K562 (cell line): Measurements from ENCODE around the gene CPED1. TPM values are rescaled to one million over a fixed set of nuclear protein-coding genes. Genes with fewer than 3 reads are reported as not detected.
A peak's percentile ranks its signal among the peaks of the same experiment; 100 is the strongest.

ENCODE experiments used
- ATAC-seq: fragments of 200-7000 bp; cut with Tn5 transposase; 3 replicates; pipeline ENCODE4 v1.9.1; 2020; ENCODE audit warnings: moderate library complexity
- BruUV-seq: library from RNA; stranded (reverse); fragments of 400-500 nt; replicated peaks from 2 replicates; lab custom pipeline; 2021; lab: Mats Ljungman, UMichigan
- CTCF ChIA-PET: fragments of 300-600 bp; formaldehyde crosslinking; extraction: SDS; loops from one replicate; lab custom pipeline; 2021; ENCODE audit warnings: low intra/inter-chr PET ratio; lab: Yijun Ruan, JAX
- POLR2A ChIA-PET: fragments of 300-600, 350-650 bp; sonication (Branson Sonifier 250); formaldehyde crosslinking; extraction: SDS; loops from one replicate; lab custom pipeline; 2021; ENCODE audit warnings: antibody characterized with exemption, inconsistent platforms; lab: Yijun Ruan, JAX
- DNase-seq, 4 experiments: peaks; one replicate each; pipeline versions ENCODE4 v3.0.0 to v3.0.0-alpha.2; 2011 to 2018; ENCODE audit warnings: low spot score in 3 of 4, mixed read lengths in 3 of 4; ENCODE audit errors: extremely low read depth in 1 of 4
- FAIRE-seq: peaks from 2 replicates; lab custom pipeline; 2011; peaks lifted over from hg19 to GRCh38; lab: Jason Lieb, UNC
- H2AFZ ChIP-seq: 2 replicates; pipeline ENCODE4 v1.6.0; 2011; ENCODE audit warnings: low read depth, low read length, control low read depth, inconsistent platforms
- H3K27ac ChIP-seq: fragments of 200-600 bp; 3 replicates; pipeline ENCODE4 v1.8.0; 2011; ENCODE audit warnings: low read depth, mild to moderate bottlenecking, control low read depth, inconsistent platforms, low read length, moderate library complexity, mixed read lengths; ENCODE audit errors: extremely low read depth
- H3K27me3 ChIP-seq, 2 experiments: fragments of 300-600 bp in 1 of 2; 2 replicates in 1 of 2; 3 replicates in 1 of 2; pipeline versions ENCODE4 v1.6.0 to v1.8.0; 2011; ENCODE audit warnings: inconsistent platforms in 2 of 2, low read length in 2 of 2, mild to moderate bottlenecking in 1 of 2, mixed read lengths in 1 of 2, moderate library complexity in 1 of 2; ENCODE audit not compliant: control insufficient read depth in 2 of 2, insufficient read depth in 2 of 2
- H3K36me3 ChIP-seq: fragments of 300-600 bp; 3 replicates; pipeline ENCODE4 v1.8.0; 2011; ENCODE audit warnings: mild to moderate bottlenecking, low read length, inconsistent platforms; ENCODE audit not compliant: control insufficient read depth, insufficient read depth
- H3K4me1 ChIP-seq, 2 experiments: fragments of 200-600 bp in 1 of 2; replicated peaks in 1 of 2; 2 replicates in 1 of 2; 3 replicates in 1 of 2; pipeline versions ENCODE4 v1.5.1 to v1.8.0; 2011; ENCODE audit warnings: inconsistent platforms in 2 of 2, low read length in 2 of 2, mild to moderate bottlenecking in 1 of 2, mixed read lengths in 1 of 2, moderate library complexity in 1 of 2; ENCODE audit not compliant: control insufficient read depth in 2 of 2, insufficient read depth in 2 of 2
- H3K4me2 ChIP-seq: 2 replicates; pipeline ENCODE4 v1.6.1; 2011; ENCODE audit warnings: low read length, control low read depth, inconsistent platforms, mixed read lengths; ENCODE audit not compliant: insufficient read depth
- H3K4me3 ChIP-seq: fragments of 200-600 bp; sonication (generic), shearing (Covaris generic); 2 replicates; pipeline ENCODE4 v1.5.1; 2016; ENCODE audit warnings: control low read depth, inconsistent platforms
- H3K79me2 ChIP-seq: fragments of 200-600 bp; 3 replicates; pipeline ENCODE4 v1.8.0; 2011; ENCODE audit warnings: low read length, inconsistent platforms; ENCODE audit not compliant: control insufficient read depth, insufficient read depth
- H3K9ac ChIP-seq, 2 experiments: 2 replicates each; pipeline versions ENCODE4 v1.6.0 to v1.6.1; 2011; ENCODE audit warnings: low read depth in 2 of 2, low read length in 2 of 2, control low read depth in 1 of 2, inconsistent platforms in 1 of 2, mild to moderate bottlenecking in 1 of 2, mixed read lengths in 1 of 2; ENCODE audit not compliant: insufficient read depth in 1 of 2
- H3K9me1 ChIP-seq: one replicate; pipeline ENCODE4 v1.6.0; 2011; ENCODE audit warnings: inconsistent platforms, mild to moderate bottlenecking, low read length, moderate library complexity; ENCODE audit not compliant: control insufficient read depth, insufficient read depth
- H3K9me3 ChIP-seq: replicated peaks from 2 replicates; pipeline ENCODE4 v1.5.1; 2011; ENCODE audit warnings: low read depth, low read length, inconsistent platforms; ENCODE audit not compliant: control insufficient read depth, insufficient read depth
- H4K20me1 ChIP-seq: replicated peaks from 2 replicates; pipeline ENCODE4 v1.6.1; 2011; ENCODE audit warnings: low read length, inconsistent platforms, mixed read lengths; ENCODE audit not compliant: control insufficient read depth, insufficient read depth
- CC2D1A ChIP-seq: fragments of 450-650 bp; IDR thresholded peaks from 2 replicates; pipeline ENCODE4 v1.6.1; 2017; ENCODE audit warnings: mild to moderate bottlenecking
- CXXC5 ChIP-seq: fragments of 250-450 bp; sonication (Bioruptor Pico); IDR thresholded peaks from 2 replicates; pipeline ENCODE4 v1.8.0; 2022; ENCODE audit warnings: inconsistent platforms, mild to moderate bottlenecking, moderate library complexity
- FOXA1 ChIP-seq: fragments of 450-650 bp; IDR thresholded peaks from 2 replicates; pipeline ENCODE4 v1.6.1; 2016; ENCODE audit warnings: mild to moderate bottlenecking, borderline replicate concordance
- MIER1 ChIP-seq: fragments of 450-650 bp; IDR thresholded peaks from 2 replicates; pipeline ENCODE4 v1.6.1; 2016; ENCODE audit warnings: antibody characterized with exemption, mild to moderate bottlenecking, low read depth
- POLR2A ChIP-seq: fragments of 450-650 bp; conservative IDR thresholded peaks from 2 replicates; pipeline ENCODE4 v1.6.1; 2016
- TRIM28 ChIP-seq: fragments of 450-650 bp; IDR thresholded peaks from 2 replicates; pipeline ENCODE4 v1.6.1; 2017
- ZBTB33 ChIP-seq: sonication (generic); formaldehyde crosslinking; IDR thresholded peaks from 2 replicates; pipeline ENCODE4 v1.8.1; 2023; ENCODE audit warnings: mild to moderate bottlenecking, missing genetic modification reagents
- WGBS: fragments of 100-300 bp; shearing (Covaris generic); methylation state at CpG from one replicate; pipeline ENCODE4 v1.1.6; 2016; ENCODE audit warnings: low coverage, mixed read lengths; ENCODE audit not compliant: insufficient coverage; ENCODE audit errors: missing lambda C conversion rate; 5-methylcytosine and 5-hydroxymethylcytosine counted together
- in situ Hi-C: fragments of 300-500 bp; cut with MboI; formaldehyde crosslinking; loops from 4 replicates; pipeline ENCODE4 v1.15.0; 2018; ENCODE audit warnings: inconsistent platforms, mixed read lengths
- intact Hi-C: fragments of 100-400 bp; cut with micrococcal nuclease; formaldehyde crosslinking; loops from 2 replicates; pipeline ENCODE4 v1.14.2; 2022
- polyA plus RNA-seq, 8 experiments: library from polyadenylated mRNA; depleted of rRNA in 4 of 8; stranded (reverse) in 5 of 8; unstranded in 3 of 8; fragments of >200 nt; fragmentation: Nextera tagmentation in 2 of 8; fragmentation: Illumina TruSeq in 1 of 8; extraction: Ambion mirVana in 2 of 8; extraction: Trizol in 1 of 8; gene quantifications; 2 replicates each; pipeline versions ENCODE4 v1.2.1 to v1.2.3, GENCODE V29; 2011 to 2014; ENCODE audit warnings: inconsistent platforms in 1 of 8, missing spikeins in 1 of 8
- total RNA-seq, 7 experiments: library from RNA; depleted of rRNA in 6 of 7; stranded (reverse); fragments of >200 nt in 6 of 7; fragmentation: Illumina TruSeq in 2 of 7; extraction: Trizol in 2 of 7; gene quantifications; 2 replicates each; pipeline versions ENCODE4 v1.2.1 to v1.2.3, GENCODE V29; 2011 to 2021; ENCODE audit warnings: low replicate concordance in 1 of 7

CPED1 gene
- total and polyA plus RNA-seq, 9 of the 15 experiments (the other 6 are each of a cell fraction or from before 2014, with no cell fraction given): 195 to 393 (median 290) TPM

- TF ChIP-seq FOXA1: no peak
Observed at GRCh38 chr7:121164247-121164646, 175.7 kb downstream of the CPED1 start (continued).

- TSS peak; percentile 2 for BruUV-seq
- ATAC-seq: no peak; the same call in 2 of the 3 replicates
- no peak for DNase-seq
- H3K9me3 ChIP-seq: no peaks in the 10 kb centered on the region
- peaks cover 86% of the 10 kb centered on the region for H3K36me3 ChIP-seq
- H3K4me1 ChIP-seq: no peaks in the 10 kb centered on the region
- in situ Hi-C loops: no loop called here
- no peak overlapping the region for H3K9ac ChIP-seq
- H2AFZ ChIP-seq: no peak overlapping the region
- H3K4me3 ChIP-seq: no peak overlapping the region
- H3K27ac ChIP-seq: 0 out of 3 replicates have a peak overlapping the region, but pooled peaks have one; percentile 10
- whole genome bisulfite sequencing: 58% methylated on average over 3 of the region's 3 CpGs
- ChIA-PET CTCF (no interaction called here), POLR2A (interaction anchor here (0.6 to 0.7 kb wide), 2 partner anchors 9 to 312 kb away, joined by 3 read pairs; no protein-coding TSS in a partner anchor)
- no peak overlapping the region for H3K4me2 ChIP-seq
- no peak for FAIRE-seq
- H3K79me2 ChIP-seq: peaks cover 70% of the 10 kb centered on the region
- intact Hi-C loops: no loop called here
- TF ChIP-seq CXXC5: 0 out of 2 replicates have a peak, but pooled peaks have one; percentile 13
- TF ChIP-seq MIER1: no peak
- peak; percentile 30; the same call in 1 of the 2 replicates for TF ChIP-seq POLR2A
- H3K9me1 ChIP-seq: no peaks in the 10 kb centered on the region
- H3K27me3 ChIP-seq: no peaks in the 10 kb centered on the region
- no peaks in the 10 kb centered on the region; the same call in 1 of the 2 replicates for H4K20me1 ChIP-seq
Observed at GRCh38 chr7:121166916-121167315, 178.4 kb downstream of the CPED1 start.

GRCh38 chr7:121167971-121168370, 179.5 kb downstream of the CPED1 start:
- Histone ChIP-seq H3K9me1 (no peaks in the 10 kb centered on the region), H4K20me1 (no peaks in the 10 kb centered on the region; the same call in 1 of the 2 replicates), H3K9me3 (no peaks in the 10 kb centered on the region), H3K4me1 (no peaks in the 10 kb centered on the region), H3K27me3 (no peaks in the 10 kb centered on the region), H3K4me2 (no peak overlapping the region), H3K9ac (no peak overlapping the region), H3K4me3 (no peak overlapping the region), H2AFZ (no peak overlapping the region), H3K27ac (no peak overlapping the region), H3K36me3 (peaks cover 84% of the 10 kb centered on the region), H3K79me2 (peaks cover 79% of the 10 kb centered on the region)
- in situ Hi-C loops (no loop called here), intact Hi-C loops (no loop called here)
- ChIA-PET POLR2A (no interaction called here), CTCF (no interaction called here)
- DNase-seq (no peak), ATAC-seq (peak; percentile 18; the same call in 2 of the 3 replicates), FAIRE-seq (no peak)
- BruUV-seq: no TSS peak
- TF ChIP-seq CC2D1A (peak; percentile 56; the same call in 1 of the 2 replicates), ZBTB33 (CRISPR knock-in tag) (0 out of 2 replicates have a peak, but pooled peaks have one; percentile 66), TRIM28 (no peak)
- WGBS: 92% methylated on average over 9 of the region's 9 CpGs
